GM12892 (cell line): ENCODE results near the gene TRANK1.

ENCODE experiments used
- POLR2A ChIP-seq: IDR thresholded peaks from 2 replicates; pipeline ENCODE4 v1.6.1; 2011; ENCODE audit warnings: low read depth, low read length, control low read depth
- POLR2AphosphoS5 ChIP-seq: IDR thresholded peaks from 2 replicates; pipeline ENCODE4 v1.6.1; 2011; ENCODE audit warnings: low read depth, low read length, control low read depth
- TAF1 ChIP-seq: IDR thresholded peaks from 2 replicates; pipeline ENCODE4 v1.6.1; 2011; ENCODE audit warnings: low read depth, mild to moderate bottlenecking, control low read depth, low read length, borderline replicate concordance

GRCh38 chr3:36964817-36965216 lies 20.0 kb upstream of the TRANK1 start:
- TF ChIP-seq POLR2A, result no peak
- TF ChIP-seq POLR2AphosphoS5, result no peak
- TF ChIP-seq TAF1, result no peak
